KMS-11 (cell line): ENCODE measurements around the gene SPRYD3.
"Not testable (repeated sequence)": the region's sequence is repeated elsewhere in the genome, so short reads cannot be mapped to it uniquely, and the experiment has no call there.

Experiments used
- H2AFZ ChIP-seq: fragments of 200-600 bp; sonication (generic); 2 replicates; pipeline ENCODE4 v1.6.1; 2016; ENCODE audit warnings: antibody characterized with exemption, mixed run types, low read depth
- H3K27ac ChIP-seq: fragments of 200-600 bp; sonication (generic); 2 replicates; pipeline ENCODE4 v1.6.1; 2016; ENCODE audit warnings: mild to moderate bottlenecking, mixed run types
- H3K27me3 ChIP-seq: fragments of 200-600 bp; sonication (generic); 2 replicates; pipeline ENCODE4 v1.6.1; 2017; ENCODE audit warnings: mild to moderate bottlenecking, low read depth, mixed run types, moderate library complexity; ENCODE audit not compliant: insufficient read depth
- H3K36me3 ChIP-seq: fragments of 200-600 bp; sonication (generic); 2 replicates; pipeline ENCODE4 v1.6.1; 2017; ENCODE audit warnings: mild to moderate bottlenecking, mixed run types; ENCODE audit not compliant: insufficient read depth
- H3K4me1 ChIP-seq: fragments of 200-600 bp; sonication (generic); 2 replicates; pipeline ENCODE4 v1.6.1; 2016; ENCODE audit warnings: mild to moderate bottlenecking, low read depth, mixed run types; ENCODE audit not compliant: poor library complexity, severe bottlenecking
- H3K4me2 ChIP-seq: fragments of 200-600 bp; sonication (generic); 2 replicates; pipeline ENCODE4 v1.7.0; 2016; ENCODE audit warnings: mild to moderate bottlenecking, mixed run types
- H3K4me3 ChIP-seq: fragments of 200-600 bp; sonication (generic); IDR thresholded peaks from 2 replicates; pipeline ENCODE4 v1.6.1; 2017; ENCODE audit warnings: low read depth, low read length, mixed read lengths; ENCODE audit not compliant: insufficient read depth
- H3K79me2 ChIP-seq: fragments of 200-600 bp; sonication (generic); 2 replicates; pipeline ENCODE4 v1.6.1; 2016; ENCODE audit warnings: low read depth, mixed run types; ENCODE audit not compliant: insufficient read depth
- H3K9ac ChIP-seq: fragments of 200-600 bp; sonication (generic); 2 replicates; pipeline ENCODE4 v1.6.1; 2016; ENCODE audit warnings: mild to moderate bottlenecking, mixed run types
- H4K20me1 ChIP-seq: fragments of 200-600 bp; sonication (generic); 2 replicates; pipeline ENCODE4 v1.6.1; 2016; ENCODE audit warnings: mild to moderate bottlenecking, mixed run types; ENCODE audit not compliant: insufficient read depth
- TF ChIP-seq, protein P1 (sequence below): fragments of 200-600 bp; sonication (generic); conservative IDR thresholded peaks from 2 replicates; pipeline ENCODE4 v1.6.1; 2017; ENCODE audit warnings: low read depth, mild to moderate bottlenecking, antibody characterized with exemption, low read length, moderate library complexity, mixed read lengths

The SPRYD3 gene

GRCh38 chr12:53031616-53032015, 47.6 kb downstream of the SPRYD3 start:
- peaks cover 4% of the 10 kb centered on the region for H3K4me1 ChIP-seq
- no peak overlapping the region for H3K9ac ChIP-seq
- H2AFZ ChIP-seq = no peak overlapping the region
- H3K27me3 ChIP-seq = no peaks in the 10 kb centered on the region
- peaks cover 55% of the 10 kb centered on the region for H3K36me3 ChIP-seq
- H4K20me1 ChIP-seq = 0 out of 2 replicates have a peak, but pooled peaks cover 2% of the 10 kb centered on the region
- peaks cover 25% of the 10 kb centered on the region; the same call in 1 of the 2 replicates for H3K79me2 ChIP-seq
- no peak overlapping the region for H3K4me3 ChIP-seq
- no peak overlapping the region for H3K27ac ChIP-seq
- TF ChIP-seq, protein P1, sequence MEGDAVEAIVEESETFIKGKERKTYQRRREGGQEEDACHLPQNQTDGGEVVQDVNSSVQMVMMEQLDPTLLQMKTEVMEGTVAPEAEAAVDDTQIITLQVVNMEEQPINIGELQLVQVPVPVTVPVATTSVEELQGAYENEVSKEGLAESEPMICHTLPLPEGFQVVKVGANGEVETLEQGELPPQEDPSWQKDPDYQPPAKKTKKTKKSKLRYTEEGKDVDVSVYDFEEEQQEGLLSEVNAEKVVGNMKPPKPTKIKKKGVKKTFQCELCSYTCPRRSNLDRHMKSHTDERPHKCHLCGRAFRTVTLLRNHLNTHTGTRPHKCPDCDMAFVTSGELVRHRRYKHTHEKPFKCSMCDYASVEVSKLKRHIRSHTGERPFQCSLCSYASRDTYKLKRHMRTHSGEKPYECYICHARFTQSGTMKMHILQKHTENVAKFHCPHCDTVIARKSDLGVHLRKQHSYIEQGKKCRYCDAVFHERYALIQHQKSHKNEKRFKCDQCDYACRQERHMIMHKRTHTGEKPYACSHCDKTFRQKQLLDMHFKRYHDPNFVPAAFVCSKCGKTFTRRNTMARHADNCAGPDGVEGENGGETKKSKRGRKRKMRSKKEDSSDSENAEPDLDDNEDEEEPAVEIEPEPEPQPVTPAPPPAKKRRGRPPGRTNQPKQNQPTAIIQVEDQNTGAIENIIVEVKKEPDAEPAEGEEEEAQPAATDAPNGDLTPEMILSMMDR = no peak
- no peak overlapping the region for H3K4me2 ChIP-seq

DNA sequence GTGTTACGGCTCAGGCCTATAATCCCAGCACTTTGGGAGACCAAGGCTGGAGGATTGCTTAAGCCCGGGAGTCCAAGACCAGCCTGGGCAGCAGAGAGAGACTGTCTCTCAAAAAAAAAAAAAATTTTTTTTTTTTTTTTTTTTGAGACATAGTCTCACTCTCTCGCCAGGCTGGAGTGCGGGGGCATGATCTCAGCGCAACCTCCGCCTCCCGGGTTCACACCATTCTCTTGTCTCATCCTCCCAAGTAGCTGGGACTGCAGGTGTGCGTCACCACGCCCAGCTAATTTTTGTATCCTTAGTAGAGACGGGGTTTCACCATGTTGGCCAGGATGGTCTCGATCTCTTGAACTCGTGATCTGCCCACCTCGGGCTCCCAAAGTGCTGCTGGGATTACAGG, 52.2 kb downstream of the SPRYD3 start:
- not testable (repeated sequence) for H3K9ac ChIP-seq, H3K4me3 ChIP-seq, H2AFZ ChIP-seq, H4K20me1 ChIP-seq, H3K4me2 ChIP-seq, H3K4me1 ChIP-seq, H3K27me3 ChIP-seq, H3K27ac ChIP-seq
- peaks cover 77% of the 10 kb centered on the region for H3K36me3 ChIP-seq
- H3K79me2 ChIP-seq = peaks cover 47% of the 10 kb centered on the region; the same call in 1 of the 2 replicates

DNA sequence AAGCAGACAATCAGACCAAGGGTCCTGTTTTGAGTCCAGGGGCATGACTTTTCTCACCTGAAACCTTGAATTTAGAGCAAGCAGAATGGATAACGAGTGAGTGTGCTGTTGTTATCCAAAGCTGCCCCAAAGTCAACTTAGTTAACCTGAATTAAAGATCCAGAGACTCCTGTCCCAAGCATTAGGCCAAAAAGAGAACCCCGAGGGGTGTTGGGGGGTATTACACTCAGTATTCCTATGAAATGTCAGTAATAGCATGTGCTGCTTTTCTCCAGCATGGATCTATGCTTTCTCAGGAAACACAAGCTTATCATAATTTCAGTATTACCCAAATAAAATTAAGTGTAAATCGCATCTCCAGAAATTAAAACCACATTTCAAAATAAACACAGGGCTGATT, 53.9 kb downstream of the SPRYD3 start:
- Histone ChIP-seq H4K20me1 (0 out of 2 replicates have a peak, but pooled peaks cover 8% of the 10 kb centered on the region), H3K36me3 (peaks cover 79% of the 10 kb centered on the region), H3K27ac (no peak overlapping the region), H3K79me2 (peaks cover 47% of the 10 kb centered on the region; the same call in 1 of the 2 replicates), H3K4me2 (no peak overlapping the region), H3K9ac (no peak overlapping the region), H3K4me3 (no peak overlapping the region), H3K27me3 (no peaks in the 10 kb centered on the region), H3K4me1 (no peaks in the 10 kb centered on the region), H2AFZ (no peak overlapping the region)
- TF ChIP-seq, protein P1 = no peak

DNA sequence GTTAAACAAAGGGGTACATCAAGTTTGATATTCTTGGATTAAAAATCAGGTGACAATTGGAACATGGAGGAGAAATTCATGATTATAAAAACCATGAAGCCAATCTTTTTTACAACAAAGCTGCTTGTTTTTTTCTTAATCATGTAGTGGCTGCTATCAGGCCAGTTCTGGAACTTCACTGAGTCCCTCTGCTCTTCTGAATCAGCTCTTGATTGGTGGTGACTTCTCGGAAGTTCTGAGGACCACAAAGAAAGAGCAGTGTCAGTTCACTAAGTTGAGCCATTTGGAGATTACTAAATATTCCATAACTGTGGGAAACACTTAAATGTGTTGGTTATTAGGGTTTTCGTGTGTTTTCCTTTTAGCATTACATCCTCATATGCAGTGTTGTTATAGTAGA, 64.5 kb downstream of the SPRYD3 start:
- Histone ChIP-seq H3K9ac (no peak overlapping the region), H3K36me3 (peaks cover 26% of the 10 kb centered on the region; the same call in 1 of the 2 replicates), H3K27ac (peak overlapping the region; percentile 9; the same call in 1 of the 2 replicates), H3K27me3 (no peaks in the 10 kb centered on the region), H4K20me1 (peaks cover 47% of the 10 kb centered on the region), H3K4me1 (peaks cover 35% of the 10 kb centered on the region), H3K4me2 (no peak overlapping the region), H2AFZ (no peak overlapping the region), H3K79me2 (peaks cover 92% of the 10 kb centered on the region), H3K4me3 (no peak overlapping the region)
- TF ChIP-seq, protein P1 = no peak
